ENCODE results near the gene WDR27. TPM values are rescaled to one million over a fixed set of nuclear protein-coding genes. Genes with fewer than 3 reads are reported as not detected.
A peak's percentile ranks its signal among the peaks of the same experiment; 100 is the strongest.

WDR27 gene
- total RNA-seq, 1 donor from 2014 or later: 16.8 TPM

DNA sequence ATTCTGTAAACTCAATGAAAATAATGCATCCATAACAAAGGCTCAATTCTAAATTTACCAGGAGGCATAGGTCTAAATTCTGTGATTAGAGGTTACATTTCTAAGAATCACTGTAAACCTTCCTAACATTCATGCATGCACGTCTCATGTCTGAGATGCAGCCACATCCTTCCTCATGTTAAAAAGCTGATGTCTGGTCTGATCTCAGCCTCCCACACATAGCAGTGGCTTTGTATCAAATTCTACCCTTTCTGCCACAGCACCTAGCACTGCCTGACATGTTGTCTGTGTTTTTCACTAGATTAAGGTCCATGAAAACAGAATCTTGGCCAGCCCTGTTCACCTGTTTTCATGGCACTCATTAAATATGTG, 171.1 kb downstream of the WDR27 start:
- Histone ChIP-seq H3K36me3 (ENCODE audit: control insufficient read depth, insufficient read depth, low read length) (no peaks in the 10 kb centered on the region), H3K4me3 (ENCODE audit: low read depth, low read length) (no peak overlapping the region), H3K27me3 (ENCODE audit: control insufficient read depth, insufficient read depth, low read length) (peaks cover 2% of the 10 kb centered on the region)
- TF ChIP-seq, protein P1, sequence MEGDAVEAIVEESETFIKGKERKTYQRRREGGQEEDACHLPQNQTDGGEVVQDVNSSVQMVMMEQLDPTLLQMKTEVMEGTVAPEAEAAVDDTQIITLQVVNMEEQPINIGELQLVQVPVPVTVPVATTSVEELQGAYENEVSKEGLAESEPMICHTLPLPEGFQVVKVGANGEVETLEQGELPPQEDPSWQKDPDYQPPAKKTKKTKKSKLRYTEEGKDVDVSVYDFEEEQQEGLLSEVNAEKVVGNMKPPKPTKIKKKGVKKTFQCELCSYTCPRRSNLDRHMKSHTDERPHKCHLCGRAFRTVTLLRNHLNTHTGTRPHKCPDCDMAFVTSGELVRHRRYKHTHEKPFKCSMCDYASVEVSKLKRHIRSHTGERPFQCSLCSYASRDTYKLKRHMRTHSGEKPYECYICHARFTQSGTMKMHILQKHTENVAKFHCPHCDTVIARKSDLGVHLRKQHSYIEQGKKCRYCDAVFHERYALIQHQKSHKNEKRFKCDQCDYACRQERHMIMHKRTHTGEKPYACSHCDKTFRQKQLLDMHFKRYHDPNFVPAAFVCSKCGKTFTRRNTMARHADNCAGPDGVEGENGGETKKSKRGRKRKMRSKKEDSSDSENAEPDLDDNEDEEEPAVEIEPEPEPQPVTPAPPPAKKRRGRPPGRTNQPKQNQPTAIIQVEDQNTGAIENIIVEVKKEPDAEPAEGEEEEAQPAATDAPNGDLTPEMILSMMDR (IDR thresholded peaks at IDR 0.05; ENCODE audit: insufficient read depth, low read length, severe bottlenecking): no peak
- DNase-seq (ENCODE audit: low read depth): no peak
- no peak for FAIRE-seq

DNA sequence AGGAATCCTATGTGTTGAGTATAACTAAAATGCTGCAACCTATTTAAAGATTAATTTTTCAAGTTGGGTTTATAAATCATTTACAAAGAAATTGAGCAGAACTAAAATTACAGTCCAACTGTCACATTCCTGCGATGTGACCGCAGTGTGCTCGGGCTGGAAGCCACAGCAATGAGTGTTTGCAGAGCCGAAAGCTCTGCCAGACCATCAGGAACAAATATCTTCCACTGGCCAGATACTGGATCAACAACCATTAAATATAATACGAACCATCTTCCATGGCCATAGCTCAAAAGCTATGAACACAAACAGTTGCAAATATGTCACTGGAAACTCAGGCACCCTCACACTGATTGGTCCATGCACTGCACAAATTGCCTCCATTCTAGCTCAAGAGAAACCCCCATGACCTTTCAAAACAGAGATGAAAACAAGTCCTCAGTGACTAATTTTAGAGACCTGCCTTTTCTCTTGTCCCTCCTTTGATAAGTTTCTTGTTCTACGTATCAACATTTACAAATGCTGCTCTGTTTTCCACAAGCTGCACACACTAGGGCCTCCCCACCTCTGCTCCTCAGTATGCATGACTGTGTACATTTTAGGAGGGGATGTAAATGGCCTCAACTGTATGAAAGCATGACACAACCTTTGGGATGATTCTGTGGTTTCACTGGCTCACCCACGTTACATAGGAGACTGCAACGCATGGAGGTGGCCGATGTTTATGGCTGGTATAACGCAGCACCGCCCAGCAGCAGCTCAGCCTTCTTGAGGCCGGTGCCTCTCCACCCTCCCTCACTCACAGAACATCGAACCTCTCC, 171.7 kb downstream of the WDR27 start:
- no peak for DNase-seq (ENCODE audit: low read depth)
- no peak for FAIRE-seq
- peaks cover 2% of the 10 kb centered on the region for H3K27me3 ChIP-seq (ENCODE audit: control insufficient read depth, insufficient read depth, low read length)
- TF ChIP-seq, protein P1 (IDR thresholded peaks at IDR 0.05; ENCODE audit: insufficient read depth, low read length, severe bottlenecking): no peak
- H3K4me3 ChIP-seq (ENCODE audit: low read depth, low read length): no peak overlapping the region
- no peaks in the 10 kb centered on the region for H3K36me3 ChIP-seq (ENCODE audit: control insufficient read depth, insufficient read depth, low read length)

DNA sequence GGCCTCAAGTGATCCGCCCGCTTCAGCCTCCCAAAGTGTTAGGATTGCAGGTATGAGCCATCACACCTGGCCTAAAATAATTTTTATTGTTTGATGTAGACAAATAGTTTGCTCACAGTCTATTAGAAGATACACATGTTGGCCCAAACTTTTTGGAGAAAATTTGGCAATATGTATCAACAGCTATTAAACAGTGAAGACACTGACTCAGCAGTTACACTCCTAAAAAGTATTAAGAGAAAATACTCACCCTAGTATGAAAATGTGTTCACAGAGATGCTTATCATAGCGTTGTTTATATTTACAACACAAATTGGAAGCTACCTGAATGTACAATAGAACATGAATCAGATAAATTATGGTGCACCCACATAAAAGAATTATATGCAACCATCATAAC, 173.1 kb downstream of the WDR27 start:
- Histone ChIP-seq H3K36me3 (ENCODE audit: control insufficient read depth, insufficient read depth, low read length) (no peaks in the 10 kb centered on the region), H3K27me3 (ENCODE audit: control insufficient read depth, insufficient read depth, low read length) (peaks cover 2% of the 10 kb centered on the region), H3K4me3 (ENCODE audit: low read depth, low read length) (no peak overlapping the region)
- no peak for FAIRE-seq
- no peak for DNase-seq (ENCODE audit: low read depth)
- TF ChIP-seq, protein P1 (IDR thresholded peaks at IDR 0.05; ENCODE audit: insufficient read depth, low read length, severe bottlenecking): no peak

DNA sequence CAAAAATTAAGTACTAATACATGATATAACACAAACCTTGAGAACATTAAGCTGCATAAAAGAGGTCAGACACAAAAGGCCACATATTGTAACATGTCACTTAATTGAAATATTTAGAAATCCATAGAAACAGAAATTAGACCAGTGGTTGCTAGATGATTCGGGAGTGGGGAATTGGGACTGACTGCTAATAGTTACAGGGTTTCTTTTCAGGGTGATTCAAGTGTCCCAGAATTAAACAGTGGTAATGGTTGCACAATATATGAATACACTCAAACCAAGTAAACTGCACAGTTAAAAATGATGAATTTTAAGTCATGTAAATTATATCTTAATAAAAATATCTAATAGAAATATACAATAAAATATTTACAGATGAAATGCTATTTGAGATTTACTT, 174.5 kb downstream of the WDR27 start:
- no peaks in the 10 kb centered on the region for H3K27me3 ChIP-seq (ENCODE audit: control insufficient read depth, insufficient read depth, low read length)
- no peak for FAIRE-seq
- TF ChIP-seq, protein P1 (IDR thresholded peaks at IDR 0.05; ENCODE audit: insufficient read depth, low read length, severe bottlenecking): no peak
- peak; percentile 5 for DNase-seq (ENCODE audit: low read depth)
- H3K4me3 ChIP-seq (ENCODE audit: low read depth, low read length): no peak overlapping the region
- no peaks in the 10 kb centered on the region for H3K36me3 ChIP-seq (ENCODE audit: control insufficient read depth, insufficient read depth, low read length)

DNA sequence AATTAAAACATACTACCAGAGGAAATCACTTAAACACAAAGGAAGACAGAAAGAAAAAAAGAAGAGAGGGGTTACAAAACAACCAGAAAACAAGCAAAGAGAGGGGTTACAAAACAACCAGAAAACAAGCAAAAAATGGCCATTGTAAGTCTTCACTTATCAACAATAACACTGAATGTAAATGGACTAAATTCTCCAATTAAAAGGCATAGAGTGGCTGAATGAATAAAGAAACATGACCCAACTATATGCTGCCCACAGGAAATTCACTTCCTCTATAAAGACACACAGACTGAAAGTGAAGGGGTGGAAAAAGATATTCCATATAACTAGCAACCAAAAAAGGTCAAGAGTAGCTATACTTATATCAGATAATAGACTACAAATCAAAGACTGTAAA, 180.0 kb downstream of the WDR27 start:
- no peak overlapping the region for H3K4me3 ChIP-seq (ENCODE audit: low read depth, low read length)
- H3K36me3 ChIP-seq (ENCODE audit: control insufficient read depth, insufficient read depth, low read length): no peaks in the 10 kb centered on the region
- DNase-seq (ENCODE audit: low read depth) (no peak), FAIRE-seq (no peak)
- no peaks in the 10 kb centered on the region for H3K27me3 ChIP-seq (ENCODE audit: control insufficient read depth, insufficient read depth, low read length)
- TF ChIP-seq, protein P1 (IDR thresholded peaks at IDR 0.05; ENCODE audit: insufficient read depth, low read length, severe bottlenecking): no peak

DNA sequence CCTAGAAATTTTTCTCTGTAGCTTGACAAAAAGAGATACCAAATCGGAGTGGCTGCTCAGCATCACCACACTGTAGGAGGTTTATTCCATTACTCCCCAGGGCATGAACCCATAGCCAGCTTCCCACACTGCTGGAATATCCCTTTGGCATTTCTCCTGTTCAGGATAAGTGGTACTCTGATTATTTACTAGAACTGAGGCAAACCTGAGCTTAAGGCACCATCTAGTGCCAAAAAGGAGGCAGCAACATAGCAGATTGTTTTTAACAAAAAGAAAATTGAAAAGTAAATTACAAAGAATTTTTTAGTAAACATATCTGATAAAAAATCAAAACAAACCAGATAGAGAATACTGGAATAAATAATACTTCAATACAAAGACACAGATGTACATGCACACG, 181.7 kb downstream of the WDR27 start:
- no peak for DNase-seq (ENCODE audit: low read depth)
- Histone ChIP-seq H3K27me3 (ENCODE audit: control insufficient read depth, insufficient read depth, low read length) (no peaks in the 10 kb centered on the region), H3K36me3 (ENCODE audit: control insufficient read depth, insufficient read depth, low read length) (no peaks in the 10 kb centered on the region), H3K4me3 (ENCODE audit: low read depth, low read length) (no peak overlapping the region)
- TF ChIP-seq, protein P1 (IDR thresholded peaks at IDR 0.05; ENCODE audit: insufficient read depth, low read length, severe bottlenecking): no peak
- FAIRE-seq: no peak
